ENCODE data around the gene EPM2A.

Gene EPM2A

DNA sequence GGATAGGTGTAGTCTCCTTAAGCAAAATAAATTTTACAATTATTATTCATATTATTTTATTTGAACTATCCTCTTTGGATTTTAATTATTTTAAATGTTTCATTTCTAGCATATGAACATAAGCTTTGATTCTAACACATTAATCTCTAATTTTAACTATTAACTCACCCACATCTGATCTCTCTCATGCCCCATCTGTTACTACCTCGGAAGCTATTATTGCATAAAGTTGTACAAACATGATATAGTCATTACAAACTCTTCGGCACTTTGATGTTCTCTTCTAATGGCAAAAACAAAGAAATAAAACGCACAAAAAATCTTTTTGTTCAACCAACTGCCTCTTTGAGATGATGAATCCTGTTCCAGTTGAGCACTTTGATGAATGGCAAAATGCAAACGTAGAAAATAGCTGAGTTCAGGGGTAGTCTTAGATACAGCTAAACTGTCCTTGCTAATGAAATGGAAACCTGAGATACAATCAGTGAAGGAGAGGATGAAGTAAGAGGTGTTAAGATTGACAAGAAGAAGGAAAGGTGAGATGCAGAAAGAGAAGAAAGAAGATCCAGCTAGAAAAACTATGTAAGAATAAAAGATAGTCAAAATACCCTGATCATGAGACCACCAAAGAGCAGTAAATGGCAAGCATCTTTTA, 41.1 kb downstream of the EPM2A start:
- TF ChIP-seq, protein P1, sequence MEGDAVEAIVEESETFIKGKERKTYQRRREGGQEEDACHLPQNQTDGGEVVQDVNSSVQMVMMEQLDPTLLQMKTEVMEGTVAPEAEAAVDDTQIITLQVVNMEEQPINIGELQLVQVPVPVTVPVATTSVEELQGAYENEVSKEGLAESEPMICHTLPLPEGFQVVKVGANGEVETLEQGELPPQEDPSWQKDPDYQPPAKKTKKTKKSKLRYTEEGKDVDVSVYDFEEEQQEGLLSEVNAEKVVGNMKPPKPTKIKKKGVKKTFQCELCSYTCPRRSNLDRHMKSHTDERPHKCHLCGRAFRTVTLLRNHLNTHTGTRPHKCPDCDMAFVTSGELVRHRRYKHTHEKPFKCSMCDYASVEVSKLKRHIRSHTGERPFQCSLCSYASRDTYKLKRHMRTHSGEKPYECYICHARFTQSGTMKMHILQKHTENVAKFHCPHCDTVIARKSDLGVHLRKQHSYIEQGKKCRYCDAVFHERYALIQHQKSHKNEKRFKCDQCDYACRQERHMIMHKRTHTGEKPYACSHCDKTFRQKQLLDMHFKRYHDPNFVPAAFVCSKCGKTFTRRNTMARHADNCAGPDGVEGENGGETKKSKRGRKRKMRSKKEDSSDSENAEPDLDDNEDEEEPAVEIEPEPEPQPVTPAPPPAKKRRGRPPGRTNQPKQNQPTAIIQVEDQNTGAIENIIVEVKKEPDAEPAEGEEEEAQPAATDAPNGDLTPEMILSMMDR (IDR thresholded peaks at IDR 0.05): no peak

DNA sequence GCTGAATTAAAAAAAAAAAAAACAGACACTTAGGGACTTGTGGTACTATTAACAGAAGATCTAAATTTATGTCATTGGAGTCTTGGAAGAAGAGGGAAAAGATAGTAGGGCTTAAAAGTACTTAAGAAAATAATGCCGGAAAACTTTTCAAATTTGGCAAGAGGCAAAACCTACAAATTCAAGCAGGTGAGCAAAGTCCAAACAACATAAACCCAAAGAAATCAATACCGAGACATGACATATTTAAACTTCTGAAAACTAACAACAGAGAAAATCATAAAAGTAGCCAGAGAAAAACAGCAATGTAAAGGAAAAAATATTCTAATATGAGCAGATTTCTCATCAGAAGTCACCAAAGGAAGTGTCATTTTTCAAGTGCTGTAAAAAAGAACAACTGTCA, 44.4 kb downstream of the EPM2A start:
- TF ChIP-seq, protein P1 (IDR thresholded peaks at IDR 0.05): no peak

DNA sequence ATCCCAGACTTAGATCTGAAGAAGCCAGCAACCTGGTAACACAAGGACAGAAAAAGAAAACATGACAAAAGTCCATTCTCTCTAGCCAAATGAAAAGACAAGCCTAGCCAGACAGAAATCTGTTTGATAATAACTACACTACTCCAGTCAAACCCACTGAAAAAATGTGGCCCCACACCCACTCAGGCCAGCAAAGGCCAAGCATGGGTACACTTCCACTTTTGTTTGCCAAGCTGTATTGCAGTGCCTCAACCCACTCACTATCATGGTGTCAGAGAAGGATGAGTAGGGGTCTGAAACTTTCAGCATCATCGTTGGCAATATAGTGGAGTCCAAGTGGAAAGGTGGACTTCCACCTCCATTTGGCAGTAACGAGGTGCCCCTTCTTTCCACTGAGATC, 45.8 kb downstream of the EPM2A start:
- TF ChIP-seq, protein P1 (IDR thresholded peaks at IDR 0.05): no peak

DNA sequence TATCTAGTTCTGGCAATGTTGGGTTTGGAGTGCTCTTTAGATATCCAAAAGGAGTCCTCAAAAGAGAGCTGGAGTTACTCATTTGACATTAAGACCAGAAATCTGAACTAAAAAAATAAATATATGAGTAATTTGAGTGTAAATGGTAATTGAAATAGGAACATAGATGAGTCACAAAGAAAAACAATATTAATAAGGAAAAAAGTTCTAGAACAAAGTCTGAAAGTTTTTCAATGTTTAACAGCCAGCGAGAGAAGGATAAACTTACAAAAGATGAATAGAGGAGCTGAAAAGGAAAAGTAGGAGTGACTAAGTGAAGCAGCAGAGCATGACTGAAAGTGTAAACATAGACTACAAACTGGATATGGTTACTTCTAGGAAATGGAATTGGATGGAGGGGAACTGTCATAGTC, 46.8 kb downstream of the EPM2A start:
- TF ChIP-seq, protein P1 (IDR thresholded peaks at IDR 0.05): no peak

DNA sequence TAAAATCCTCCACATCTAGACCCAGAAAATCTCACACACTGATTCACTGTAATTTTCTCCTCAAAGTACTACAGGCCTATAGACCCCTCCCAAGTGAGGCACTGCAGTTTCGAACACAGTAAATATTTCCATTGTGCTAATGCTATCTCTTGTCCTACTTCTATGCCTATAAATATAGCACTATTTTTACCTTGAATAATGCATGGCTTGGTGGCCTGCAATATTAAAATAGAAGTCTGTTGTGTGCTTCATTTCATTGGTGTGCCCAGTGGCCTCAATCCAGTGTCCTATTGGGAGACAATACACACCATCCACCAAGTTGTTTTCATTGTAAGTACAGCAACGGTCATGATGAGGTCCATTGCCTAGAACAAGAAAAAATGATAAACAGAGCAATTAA, 49.4 kb downstream of the EPM2A start:
- TF ChIP-seq, protein P1 (IDR thresholded peaks at IDR 0.05): no peak

DNA sequence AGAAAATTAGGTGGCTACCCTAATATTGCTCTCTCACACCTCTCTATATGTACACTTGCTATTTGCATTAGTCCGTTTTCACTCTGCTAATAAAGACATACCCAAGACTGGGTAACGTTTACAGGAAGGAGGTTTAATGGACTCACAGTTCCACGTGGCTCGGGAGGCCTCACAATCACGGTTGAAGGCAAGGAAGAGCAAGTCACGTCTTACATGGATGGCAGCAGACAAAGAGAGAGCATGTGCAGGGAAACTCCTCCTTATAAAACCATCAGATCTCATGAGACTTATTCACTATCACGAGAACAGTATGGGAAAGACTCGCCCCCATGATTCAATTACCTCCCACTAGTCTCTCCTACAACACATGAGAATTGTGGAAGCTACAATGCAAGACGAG, 53.4 kb downstream of the EPM2A start:
- TF ChIP-seq, protein P1 (IDR thresholded peaks at IDR 0.05): no peak

DNA sequence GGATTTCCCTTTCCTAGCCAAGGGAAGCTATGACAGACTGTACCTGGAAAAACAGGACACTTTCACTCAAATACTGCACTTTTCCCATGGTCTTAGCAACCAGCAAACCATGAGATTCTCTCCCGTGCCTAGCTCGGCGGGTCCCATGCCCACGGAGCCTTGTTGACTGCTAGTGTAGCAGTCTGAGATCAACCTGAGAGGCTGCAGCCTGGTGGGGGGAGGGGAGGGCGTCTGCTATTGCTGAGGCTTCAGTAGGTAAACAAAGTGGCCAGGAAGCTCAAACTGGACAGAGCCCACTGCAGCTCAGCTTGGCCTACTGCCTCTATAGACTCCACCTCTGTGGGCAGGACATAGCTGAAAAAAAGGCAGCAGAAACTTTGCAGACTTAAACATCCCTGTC, 61.8 kb downstream of the EPM2A start:
- TF ChIP-seq, protein P1 (IDR thresholded peaks at IDR 0.05): no peak

DNA sequence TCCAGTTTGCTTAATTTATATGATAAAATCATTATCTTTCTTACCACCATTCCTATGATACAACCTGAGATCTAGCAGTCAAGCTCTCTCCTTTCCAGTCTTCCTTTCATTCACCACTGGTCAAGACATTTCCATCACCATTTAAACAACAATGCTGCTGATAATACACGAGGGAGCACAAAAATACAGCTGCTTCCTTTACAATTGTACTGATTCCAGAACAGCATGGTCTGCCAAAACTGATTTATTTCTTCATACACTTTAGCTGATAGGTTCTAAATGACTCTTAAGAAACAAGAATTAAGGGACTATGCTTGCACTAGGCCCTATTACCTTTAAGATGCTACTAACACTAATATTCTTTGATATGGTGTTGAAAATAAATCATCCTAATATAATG, 65.0 kb downstream of the EPM2A start:
- TF ChIP-seq, protein P1 (IDR thresholded peaks at IDR 0.05): no peak
